Parathyroid adenoma (tissue), 2 donors: ENCODE results near the gene LGSN.

Experiments
- H2AFZ ChIP-seq: fragments of 300-600 bp; sonication (generic); one replicate; pipeline ENCODE4 v1.7.0; 2017; ENCODE audit warnings: antibody characterized with exemption, mild to moderate bottlenecking
- H3K27ac ChIP-seq: fragments of 300-600 bp; sonication (generic); one replicate; pipeline ENCODE4 v1.7.0; 2017
- H3K27me3 ChIP-seq: fragments of 300-600 bp; sonication (generic); one replicate; pipeline ENCODE4 v1.7.0; 2017; ENCODE audit warnings: low read length; ENCODE audit not compliant: control insufficient read depth, insufficient read depth
- H3K36me3 ChIP-seq: fragments of 300-600 bp; sonication (generic); one replicate; pipeline ENCODE4 v1.7.0; 2017; ENCODE audit warnings: low read length; ENCODE audit not compliant: control insufficient read depth, insufficient read depth
- H3K4me1 ChIP-seq: fragments of 300-600 bp; sonication (generic); one replicate; pipeline ENCODE4 v1.7.0; 2017; ENCODE audit warnings: control low read depth
- H3K4me2 ChIP-seq: fragments of 300-600 bp; sonication (generic); one replicate; pipeline ENCODE4 v1.7.0; 2017; ENCODE audit warnings: low read length
- H3K4me3 ChIP-seq: fragments of 300-600 bp; sonication (generic); one replicate; pipeline ENCODE4 v1.7.0; 2017; ENCODE audit warnings: low read depth, low read length
- H3K79me2 ChIP-seq: fragments of 300-600 bp; sonication (generic); one replicate; pipeline ENCODE4 v1.7.0; 2017; ENCODE audit warnings: control low read depth
- H3K9ac ChIP-seq: fragments of 300-600 bp; sonication (generic); one replicate; pipeline ENCODE4 v1.7.0; 2017; ENCODE audit warnings: mild to moderate bottlenecking
- H3K9me3 ChIP-seq: fragments of 300-600 bp; sonication (generic); one replicate; pipeline ENCODE4 v1.7.0; 2017; ENCODE audit warnings: low read length; ENCODE audit not compliant: control insufficient read depth
- TF ChIP-seq, protein P1 (sequence below): fragments of 300-600 bp; sonication (generic); IDR thresholded peaks from one replicate; pipeline ENCODE4 v1.7.0; 2017; ENCODE audit warnings: antibody characterized with exemption, mild to moderate bottlenecking
- donor health status: primary hyperparathyroidism.

Gene LGSN

DNA sequence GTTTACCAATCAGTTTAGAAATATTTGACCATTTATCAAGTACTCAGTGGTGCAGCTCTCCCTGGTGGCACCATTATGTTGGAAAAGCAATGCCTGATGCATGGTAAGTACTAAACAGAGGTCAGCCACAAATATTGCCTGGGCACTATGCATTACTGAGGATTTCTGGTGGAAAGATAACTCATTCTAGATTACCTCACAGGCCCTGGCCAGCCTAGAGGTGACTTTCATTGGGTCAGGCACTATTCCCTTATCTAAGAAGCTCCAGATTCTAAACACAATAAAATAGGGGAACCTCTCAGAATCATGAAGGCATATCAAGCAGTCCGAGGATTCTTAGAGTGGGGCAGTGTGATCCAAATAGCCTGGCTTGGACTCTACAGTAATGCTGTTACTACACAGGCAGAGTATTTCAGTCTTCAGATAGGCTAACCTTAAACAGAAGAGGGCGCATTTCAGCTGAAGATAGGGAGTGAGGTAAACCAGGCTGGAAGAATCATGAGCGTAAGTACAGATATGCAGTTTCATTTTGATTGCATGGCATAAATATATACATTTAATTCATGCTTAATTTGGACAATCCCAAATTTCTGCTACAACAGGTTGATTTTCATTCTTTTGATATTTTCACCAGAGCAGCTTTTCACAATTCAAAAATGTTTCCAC lies 12.1 kb downstream of the LGSN start:
- Histone ChIP-seq H3K79me2 (no peaks in the 10 kb centered on the region), H3K4me1 (no peaks in the 10 kb centered on the region), H2AFZ (no peak overlapping the region), H3K36me3 (no peaks in the 10 kb centered on the region), H3K9me3 (no peaks in the 10 kb centered on the region), H3K27ac (no peak overlapping the region), H3K27me3 (no peaks in the 10 kb centered on the region), H3K4me2 (no peak overlapping the region), H3K9ac (no peak overlapping the region), H3K4me3 (no peak overlapping the region)
- TF ChIP-seq, protein P1, sequence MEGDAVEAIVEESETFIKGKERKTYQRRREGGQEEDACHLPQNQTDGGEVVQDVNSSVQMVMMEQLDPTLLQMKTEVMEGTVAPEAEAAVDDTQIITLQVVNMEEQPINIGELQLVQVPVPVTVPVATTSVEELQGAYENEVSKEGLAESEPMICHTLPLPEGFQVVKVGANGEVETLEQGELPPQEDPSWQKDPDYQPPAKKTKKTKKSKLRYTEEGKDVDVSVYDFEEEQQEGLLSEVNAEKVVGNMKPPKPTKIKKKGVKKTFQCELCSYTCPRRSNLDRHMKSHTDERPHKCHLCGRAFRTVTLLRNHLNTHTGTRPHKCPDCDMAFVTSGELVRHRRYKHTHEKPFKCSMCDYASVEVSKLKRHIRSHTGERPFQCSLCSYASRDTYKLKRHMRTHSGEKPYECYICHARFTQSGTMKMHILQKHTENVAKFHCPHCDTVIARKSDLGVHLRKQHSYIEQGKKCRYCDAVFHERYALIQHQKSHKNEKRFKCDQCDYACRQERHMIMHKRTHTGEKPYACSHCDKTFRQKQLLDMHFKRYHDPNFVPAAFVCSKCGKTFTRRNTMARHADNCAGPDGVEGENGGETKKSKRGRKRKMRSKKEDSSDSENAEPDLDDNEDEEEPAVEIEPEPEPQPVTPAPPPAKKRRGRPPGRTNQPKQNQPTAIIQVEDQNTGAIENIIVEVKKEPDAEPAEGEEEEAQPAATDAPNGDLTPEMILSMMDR, result peak; percentile 8

DNA sequence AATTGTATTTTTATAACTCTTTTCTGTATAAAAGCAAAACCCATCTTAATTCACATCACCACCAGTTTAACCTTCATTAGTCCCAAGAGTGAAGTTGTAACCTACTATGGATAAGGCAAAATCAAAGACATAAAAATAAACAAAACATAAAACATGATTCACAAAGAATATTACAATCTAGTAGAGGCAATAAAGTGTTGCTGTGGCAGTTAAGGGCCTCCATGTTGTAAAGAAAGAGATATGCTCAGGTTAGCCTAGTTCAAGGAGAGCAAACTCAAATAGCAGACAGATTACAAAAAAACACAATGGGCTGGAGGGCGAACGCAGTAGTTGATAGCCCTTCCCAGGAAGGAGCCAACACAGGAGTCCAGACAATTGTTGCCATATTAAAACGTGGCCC lies 13.4 kb downstream of the LGSN start:
- no peak overlapping the region for H3K4me3 ChIP-seq
- H3K27me3 ChIP-seq, result no peaks in the 10 kb centered on the region
- TF ChIP-seq, protein P1, result no peak
- no peaks in the 10 kb centered on the region for H3K4me1 ChIP-seq
- no peak overlapping the region for H2AFZ ChIP-seq
- no peaks in the 10 kb centered on the region for H3K79me2 ChIP-seq
- H3K9me3 ChIP-seq, result no peaks in the 10 kb centered on the region
- no peak overlapping the region for H3K9ac ChIP-seq
- no peak overlapping the region for H3K27ac ChIP-seq
- no peaks in the 10 kb centered on the region for H3K36me3 ChIP-seq
- H3K4me2 ChIP-seq, result no peak overlapping the region

DNA sequence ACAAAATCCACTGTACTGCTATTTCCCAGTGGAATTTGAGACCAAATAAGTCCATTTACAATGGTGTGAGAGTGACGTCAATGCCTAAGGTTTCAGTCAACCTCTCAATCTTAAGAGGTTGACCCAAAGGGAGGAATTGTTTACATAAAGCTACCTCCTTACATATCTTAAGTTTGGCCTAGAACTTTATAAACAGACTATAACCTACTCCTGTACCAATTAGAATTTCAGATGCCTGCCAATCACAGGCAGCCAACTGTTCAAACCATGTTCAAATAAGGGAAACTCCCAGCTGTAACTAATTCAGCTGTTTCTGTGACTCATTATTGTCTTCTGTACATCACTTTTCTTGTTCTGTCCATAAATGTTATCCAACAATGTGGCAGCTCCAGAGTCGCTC lies 14.5 kb downstream of the LGSN start:
- H3K9ac ChIP-seq, result no peak overlapping the region
- no peak overlapping the region for H2AFZ ChIP-seq
- H3K4me1 ChIP-seq, result no peaks in the 10 kb centered on the region
- H3K9me3 ChIP-seq, result no peaks in the 10 kb centered on the region
- H3K79me2 ChIP-seq, result no peaks in the 10 kb centered on the region
- H3K4me2 ChIP-seq, result no peak overlapping the region
- TF ChIP-seq, protein P1, result no peak
- H3K27ac ChIP-seq, result no peak overlapping the region
- H3K4me3 ChIP-seq, result no peak overlapping the region
- H3K27me3 ChIP-seq, result no peaks in the 10 kb centered on the region
- no peaks in the 10 kb centered on the region for H3K36me3 ChIP-seq

DNA sequence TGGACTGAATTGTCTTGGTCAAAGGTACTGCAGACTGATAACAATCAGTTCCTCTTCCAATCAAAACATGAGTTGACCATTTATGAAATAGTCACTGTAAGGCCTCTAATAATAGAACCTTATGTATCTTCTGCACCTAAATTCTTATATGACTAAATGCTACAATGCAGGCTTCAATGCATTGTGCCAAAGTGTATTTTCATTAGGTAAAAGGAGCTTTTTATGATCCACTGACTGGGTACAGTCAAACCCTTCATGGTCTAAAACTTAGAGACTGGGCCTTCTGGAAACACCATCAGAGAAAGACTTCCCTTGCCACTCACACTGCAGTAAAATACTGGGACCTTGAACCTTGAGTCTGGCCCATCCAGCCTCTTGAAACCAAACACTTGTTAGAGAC lies 16.3 kb downstream of the LGSN start:
- no peak overlapping the region for H3K4me2 ChIP-seq
- H3K79me2 ChIP-seq, result no peaks in the 10 kb centered on the region
- H3K9ac ChIP-seq, result no peak overlapping the region
- TF ChIP-seq, protein P1, result no peak
- H3K9me3 ChIP-seq, result no peaks in the 10 kb centered on the region
- no peaks in the 10 kb centered on the region for H3K36me3 ChIP-seq
- no peaks in the 10 kb centered on the region for H3K4me1 ChIP-seq
- H3K4me3 ChIP-seq, result no peak overlapping the region
- no peak overlapping the region for H3K27ac ChIP-seq
- H3K27me3 ChIP-seq, result no peaks in the 10 kb centered on the region
- no peak overlapping the region for H2AFZ ChIP-seq

DNA sequence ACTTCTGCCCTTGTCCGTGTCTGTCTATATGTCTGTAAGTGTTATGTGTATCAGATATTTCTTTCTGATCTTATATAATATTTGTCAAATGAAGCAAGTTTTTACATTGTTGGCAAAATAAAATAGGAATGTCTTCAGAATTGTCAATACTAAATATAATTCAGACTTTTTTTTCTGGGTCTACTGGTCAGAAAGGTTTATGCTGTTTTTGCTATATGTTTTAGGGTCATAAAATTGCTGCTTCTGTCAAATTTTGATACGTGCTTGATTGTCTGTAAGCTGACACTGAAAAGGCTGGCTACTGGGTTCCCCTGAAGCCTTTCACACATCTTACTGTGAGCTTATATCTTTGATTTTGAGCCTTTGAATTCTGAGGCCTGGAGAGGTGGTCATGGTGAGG lies 20.1 kb downstream of the LGSN start:
- no peak overlapping the region for H3K27ac ChIP-seq
- H3K27me3 ChIP-seq, result no peaks in the 10 kb centered on the region
- H3K4me3 ChIP-seq, result no peak overlapping the region
- no peak overlapping the region for H3K4me2 ChIP-seq
- no peaks in the 10 kb centered on the region for H3K79me2 ChIP-seq
- H3K9ac ChIP-seq, result no peak overlapping the region
- no peak overlapping the region for H2AFZ ChIP-seq
- no peaks in the 10 kb centered on the region for H3K36me3 ChIP-seq
- no peaks in the 10 kb centered on the region for H3K4me1 ChIP-seq
- TF ChIP-seq, protein P1, result no peak
- no peaks in the 10 kb centered on the region for H3K9me3 ChIP-seq
